Astrocyte (in vitro differentiated cells and primary cell): Measurements from ENCODE around the gene STARD8. TPM values are rescaled to one million over a fixed set of nuclear protein-coding genes. Genes with fewer than 3 reads are reported as not detected.
A peak's percentile ranks its signal among the peaks of the same experiment; 100 is the strongest.

ENCODE experiments used
- DNase-seq: peaks from one replicate; pipeline ENCODE4 v3.0.0-alpha.2; 2010; ENCODE audit warnings: low read depth
- FAIRE-seq: peaks from 2 replicates; lab custom pipeline; 2011; peaks lifted over from hg19 to GRCh38; lab: Jason Lieb, UNC
- H2AFZ ChIP-seq: 2 replicates; pipeline ENCODE4 v1.6.0; 2012; ENCODE audit warnings: low read depth, low read length, inconsistent platforms
- H3K27ac ChIP-seq: 2 replicates; pipeline ENCODE4 v1.5.1; 2011; ENCODE audit warnings: low read depth, low read length, inconsistent platforms
- H3K27me3 ChIP-seq: 2 replicates; pipeline ENCODE4 v1.6.0; 2011; ENCODE audit warnings: low read length, inconsistent platforms; ENCODE audit not compliant: insufficient read depth
- H3K36me3 ChIP-seq: 2 replicates; pipeline ENCODE4 v1.5.1; 2011; ENCODE audit warnings: low read length, inconsistent platforms; ENCODE audit not compliant: insufficient read depth
- H3K4me1 ChIP-seq: 2 replicates; pipeline ENCODE4 v1.5.1; 2011; ENCODE audit warnings: low read length, inconsistent platforms; ENCODE audit not compliant: insufficient read depth
- H3K4me2 ChIP-seq: 2 replicates; pipeline ENCODE4 v1.6.0; 2012; ENCODE audit warnings: low read length, inconsistent platforms
- H3K4me3 ChIP-seq: 2 replicates; pipeline ENCODE4 v1.5.1; 2011; ENCODE audit warnings: low read depth, mild to moderate bottlenecking, low read length, inconsistent platforms; ENCODE audit not compliant: insufficient read depth
- H3K79me2 ChIP-seq: 2 replicates; pipeline ENCODE4 v1.6.0; 2012; ENCODE audit warnings: mild to moderate bottlenecking, low read length, inconsistent platforms; ENCODE audit not compliant: insufficient read depth
- H3K9ac ChIP-seq: 2 replicates; pipeline ENCODE4 v1.6.0; 2012; ENCODE audit warnings: mild to moderate bottlenecking, low read length, inconsistent platforms
- H3K9me3 ChIP-seq: 2 replicates; pipeline ENCODE4 v1.5.1; 2012; ENCODE audit warnings: low read depth, mild to moderate bottlenecking, low read length, inconsistent platforms; ENCODE audit not compliant: insufficient read depth
- H4K20me1 ChIP-seq: 2 replicates; pipeline ENCODE4 v1.6.0; 2012; ENCODE audit warnings: low read length, inconsistent platforms; ENCODE audit not compliant: insufficient read depth
- H3K27ac Mint-ChIP-seq: one replicate; pipeline ENCODE4 v1.8.0; 2021; ENCODE audit warnings: mild to moderate bottlenecking, mixed read lengths; ENCODE audit not compliant: unreplicated experiment
- H3K27me3 Mint-ChIP-seq: one replicate; pipeline ENCODE4 v1.8.0; 2021; ENCODE audit warnings: low read depth, mixed read lengths; ENCODE audit not compliant: unreplicated experiment
- H3K36me3 Mint-ChIP-seq: one replicate; pipeline ENCODE4 v1.8.0; 2021; ENCODE audit warnings: low read depth, mixed read lengths; ENCODE audit not compliant: unreplicated experiment
- H3K4me1 Mint-ChIP-seq: one replicate; pipeline ENCODE4 v1.8.0; 2021; ENCODE audit warnings: low read depth, mixed read lengths; ENCODE audit not compliant: unreplicated experiment
- H3K4me3 Mint-ChIP-seq: one replicate; pipeline ENCODE4 v1.8.0; 2021; ENCODE audit warnings: mild to moderate bottlenecking, moderate library complexity, mixed read lengths; ENCODE audit not compliant: unreplicated experiment
- H3K9me3 Mint-ChIP-seq: one replicate; pipeline ENCODE4 v1.8.0; 2021; ENCODE audit warnings: mild to moderate bottlenecking, mixed read lengths; ENCODE audit not compliant: unreplicated experiment
- EZH2 ChIP-seq: IDR thresholded peaks from 2 replicates; pipeline ENCODE4 v1.6.1; 2012; ENCODE audit warnings: mild to moderate bottlenecking, low read length, inconsistent platforms; ENCODE audit not compliant: insufficient read depth
- total RNA-seq: library from RNA; stranded (reverse); gene quantifications from 2 replicates; pipeline ENCODE4 v1.2.1, GENCODE V29; 2021
- TF ChIP-seq, protein P1 (sequence below): IDR thresholded peaks from 2 replicates; pipeline ENCODE4 v1.5.1; 2011; ENCODE audit warnings: low read depth, mild to moderate bottlenecking, inconsistent platforms, low read length, moderate library complexity; ENCODE audit not compliant: insufficient read depth

Gene STARD8
- total RNA-seq, 1 donor from 2014 or later, result 1.3 TPM

DNA sequence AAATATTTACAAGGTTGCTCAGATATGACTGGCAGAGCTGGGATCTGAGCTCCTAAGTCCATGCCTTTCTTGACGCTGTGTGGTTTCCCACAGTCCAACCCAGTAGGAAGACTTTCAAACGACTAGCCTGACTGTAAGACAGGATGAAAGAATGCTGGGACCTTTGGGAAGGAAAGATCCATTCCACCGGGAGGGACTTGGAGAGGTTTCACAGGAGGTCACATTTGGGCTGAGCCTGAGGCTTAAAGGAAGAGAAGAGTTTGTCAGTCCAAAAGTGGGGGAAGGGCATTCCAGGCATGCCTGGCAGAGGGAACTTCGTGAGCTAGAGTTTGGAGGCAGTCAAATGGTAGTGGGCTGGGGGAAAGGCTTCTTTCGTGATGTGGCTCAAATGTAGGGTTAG, 1.5 kb downstream of the STARD8 start:
- H3K9ac ChIP-seq, result no peak overlapping the region
- peak; percentile 14 for DNase-seq
- no peaks in the 10 kb centered on the region for H3K27me3 ChIP-seq
- H3K27ac Mint-ChIP-seq, result peak overlapping the region; percentile 62
- H4K20me1 ChIP-seq, result no peaks in the 10 kb centered on the region
- H3K4me1 ChIP-seq, result no peaks in the 10 kb centered on the region
- H3K36me3 Mint-ChIP-seq, result no peaks in the 10 kb centered on the region
- H3K9me3 ChIP-seq, result no peaks in the 10 kb centered on the region
- no peak overlapping the region for H3K4me3 ChIP-seq
- H3K9me3 Mint-ChIP-seq, result no peaks in the 10 kb centered on the region
- no peak overlapping the region for H3K27ac ChIP-seq
- H3K36me3 ChIP-seq, result no peaks in the 10 kb centered on the region
- no peaks in the 10 kb centered on the region for H3K79me2 ChIP-seq
- no peak for FAIRE-seq
- H3K4me3 Mint-ChIP-seq, result peak overlapping the region; percentile 40
- peaks cover 7% of the 10 kb centered on the region for H3K4me1 Mint-ChIP-seq
- TF ChIP-seq EZH2, result no peak
- TF ChIP-seq, protein P1, sequence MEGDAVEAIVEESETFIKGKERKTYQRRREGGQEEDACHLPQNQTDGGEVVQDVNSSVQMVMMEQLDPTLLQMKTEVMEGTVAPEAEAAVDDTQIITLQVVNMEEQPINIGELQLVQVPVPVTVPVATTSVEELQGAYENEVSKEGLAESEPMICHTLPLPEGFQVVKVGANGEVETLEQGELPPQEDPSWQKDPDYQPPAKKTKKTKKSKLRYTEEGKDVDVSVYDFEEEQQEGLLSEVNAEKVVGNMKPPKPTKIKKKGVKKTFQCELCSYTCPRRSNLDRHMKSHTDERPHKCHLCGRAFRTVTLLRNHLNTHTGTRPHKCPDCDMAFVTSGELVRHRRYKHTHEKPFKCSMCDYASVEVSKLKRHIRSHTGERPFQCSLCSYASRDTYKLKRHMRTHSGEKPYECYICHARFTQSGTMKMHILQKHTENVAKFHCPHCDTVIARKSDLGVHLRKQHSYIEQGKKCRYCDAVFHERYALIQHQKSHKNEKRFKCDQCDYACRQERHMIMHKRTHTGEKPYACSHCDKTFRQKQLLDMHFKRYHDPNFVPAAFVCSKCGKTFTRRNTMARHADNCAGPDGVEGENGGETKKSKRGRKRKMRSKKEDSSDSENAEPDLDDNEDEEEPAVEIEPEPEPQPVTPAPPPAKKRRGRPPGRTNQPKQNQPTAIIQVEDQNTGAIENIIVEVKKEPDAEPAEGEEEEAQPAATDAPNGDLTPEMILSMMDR, result no peak
- peaks cover 7% of the 10 kb centered on the region for H3K27me3 Mint-ChIP-seq
- H2AFZ ChIP-seq, result no peak overlapping the region
- H3K4me2 ChIP-seq, result peak overlapping the region; percentile 15

DNA sequence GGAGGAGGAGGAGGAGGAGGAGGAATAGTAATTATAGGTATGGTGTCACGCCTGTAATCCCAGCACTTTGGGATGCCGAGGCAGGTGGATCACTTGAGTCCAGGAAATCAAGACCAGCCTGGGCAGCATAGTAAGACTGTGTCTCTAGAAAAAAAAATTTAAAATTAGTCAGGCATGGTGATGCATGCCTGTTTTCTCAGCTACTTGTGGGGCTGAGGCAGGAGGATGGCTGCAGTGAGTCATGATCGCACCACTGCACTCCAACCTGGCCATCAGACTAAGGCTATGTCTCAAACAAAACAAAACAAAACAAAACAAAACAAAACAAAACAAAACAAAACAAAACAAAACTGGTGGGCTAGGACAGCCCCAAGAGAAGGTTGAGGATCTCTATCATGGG, 3.0 kb downstream of the STARD8 start:
- H3K4me3 ChIP-seq, result no peak overlapping the region
- DNase-seq, result peak; percentile 33
- H3K27ac ChIP-seq, result no peak overlapping the region
- Mint-ChIP-seq H3K27ac (no peak overlapping the region), H3K4me3 (no peak overlapping the region), H3K36me3 (no peaks in the 10 kb centered on the region), H3K27me3 (peaks cover 2% of the 10 kb centered on the region), H3K9me3 (no peaks in the 10 kb centered on the region), H3K4me1 (peaks cover 7% of the 10 kb centered on the region)
- H3K79me2 ChIP-seq, result no peaks in the 10 kb centered on the region
- TF ChIP-seq EZH2, result no peak
- TF ChIP-seq, protein P1, result no peak
- no peaks in the 10 kb centered on the region for H4K20me1 ChIP-seq
- no peaks in the 10 kb centered on the region for H3K9me3 ChIP-seq
- no peaks in the 10 kb centered on the region for H3K4me1 ChIP-seq
- H3K9ac ChIP-seq, result no peak overlapping the region
- H3K27me3 ChIP-seq, result no peaks in the 10 kb centered on the region
- H3K4me2 ChIP-seq, result no peak overlapping the region
- FAIRE-seq, result peak; percentile 94
- no peaks in the 10 kb centered on the region for H3K36me3 ChIP-seq
- H2AFZ ChIP-seq, result no peak overlapping the region

DNA sequence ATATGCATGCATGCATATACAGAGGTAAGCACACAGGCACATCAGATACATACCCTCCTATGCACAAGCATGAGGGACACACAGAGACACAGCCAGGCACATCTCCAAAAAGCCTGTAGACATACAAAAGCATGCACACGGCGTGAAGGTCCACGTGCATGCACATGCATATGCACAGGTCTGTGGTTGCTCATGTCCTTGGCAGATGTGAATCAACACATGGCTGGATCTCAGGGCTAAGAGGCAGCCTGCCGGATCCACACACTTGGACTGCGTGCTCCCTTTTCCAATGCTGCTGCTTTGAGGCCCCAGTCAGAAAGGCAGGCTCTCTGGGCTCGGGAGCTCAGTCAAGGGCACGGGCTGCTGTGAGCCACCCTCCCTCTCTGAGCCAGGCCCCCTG, 3.6 kb downstream of the STARD8 start:
- Histone ChIP-seq H3K27me3 (no peaks in the 10 kb centered on the region), H3K9me3 (no peaks in the 10 kb centered on the region), H3K4me1 (no peaks in the 10 kb centered on the region), H3K79me2 (no peaks in the 10 kb centered on the region), H2AFZ (no peak overlapping the region), H3K36me3 (no peaks in the 10 kb centered on the region), H3K4me2 (no peak overlapping the region), H3K4me3 (no peak overlapping the region), H3K9ac (no peak overlapping the region), H3K27ac (no peak overlapping the region), H4K20me1 (no peaks in the 10 kb centered on the region)
- Mint-ChIP-seq H3K9me3 (peaks cover 1% of the 10 kb centered on the region), H3K4me3 (no peak overlapping the region), H3K27ac (no peak overlapping the region), H3K27me3 (peaks cover 2% of the 10 kb centered on the region), H3K36me3 (no peaks in the 10 kb centered on the region), H3K4me1 (peaks cover 7% of the 10 kb centered on the region)
- no peak for TF ChIP-seq EZH2
- TF ChIP-seq, protein P1, result no peak
- no peak for DNase-seq
- no peak for FAIRE-seq
